ENCODE data around the gene EBF3.
A peak's percentile ranks its signal among the peaks of the same experiment; 100 is the strongest.

Gene EBF3

DNA sequence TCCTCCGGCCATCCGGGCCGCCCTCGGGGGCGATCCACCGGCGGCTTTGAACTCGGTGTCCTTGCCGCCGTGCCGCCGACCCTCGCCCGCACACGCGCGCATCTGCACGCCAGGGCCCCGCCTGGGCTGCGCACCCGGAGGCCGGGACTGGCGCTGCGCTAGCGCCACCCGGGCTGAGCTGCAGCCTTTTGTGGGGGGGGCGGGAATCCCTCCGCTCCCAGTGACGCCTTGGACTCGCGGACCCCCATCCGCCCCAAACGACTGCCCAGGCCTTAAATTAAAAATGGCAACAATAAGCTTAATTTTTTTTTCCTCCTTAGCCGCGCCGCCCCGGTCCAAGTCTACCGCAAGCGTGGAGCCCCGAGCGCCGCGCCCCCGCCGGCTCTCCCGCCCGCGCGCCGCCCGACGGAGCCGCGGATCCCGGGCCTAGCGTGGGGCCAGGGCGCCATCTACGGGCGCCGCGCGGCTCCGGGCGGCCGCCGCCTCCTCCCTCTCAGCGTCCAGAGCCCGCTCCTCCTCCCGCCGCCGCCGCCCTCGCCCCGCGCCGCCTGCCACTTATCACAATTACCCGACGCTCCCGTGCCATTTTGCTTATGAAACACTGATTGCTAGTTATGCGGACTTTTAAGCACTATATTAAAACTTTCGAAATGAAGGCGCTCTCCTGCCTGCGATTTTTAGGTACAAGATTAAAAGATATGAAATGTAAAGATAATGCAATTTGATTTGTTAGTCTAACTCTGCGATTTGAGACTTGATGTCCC is 7.5 kb upstream of the EBF3 start:
- peak; percentile 64 to 65 for ATAC-seq

DNA sequence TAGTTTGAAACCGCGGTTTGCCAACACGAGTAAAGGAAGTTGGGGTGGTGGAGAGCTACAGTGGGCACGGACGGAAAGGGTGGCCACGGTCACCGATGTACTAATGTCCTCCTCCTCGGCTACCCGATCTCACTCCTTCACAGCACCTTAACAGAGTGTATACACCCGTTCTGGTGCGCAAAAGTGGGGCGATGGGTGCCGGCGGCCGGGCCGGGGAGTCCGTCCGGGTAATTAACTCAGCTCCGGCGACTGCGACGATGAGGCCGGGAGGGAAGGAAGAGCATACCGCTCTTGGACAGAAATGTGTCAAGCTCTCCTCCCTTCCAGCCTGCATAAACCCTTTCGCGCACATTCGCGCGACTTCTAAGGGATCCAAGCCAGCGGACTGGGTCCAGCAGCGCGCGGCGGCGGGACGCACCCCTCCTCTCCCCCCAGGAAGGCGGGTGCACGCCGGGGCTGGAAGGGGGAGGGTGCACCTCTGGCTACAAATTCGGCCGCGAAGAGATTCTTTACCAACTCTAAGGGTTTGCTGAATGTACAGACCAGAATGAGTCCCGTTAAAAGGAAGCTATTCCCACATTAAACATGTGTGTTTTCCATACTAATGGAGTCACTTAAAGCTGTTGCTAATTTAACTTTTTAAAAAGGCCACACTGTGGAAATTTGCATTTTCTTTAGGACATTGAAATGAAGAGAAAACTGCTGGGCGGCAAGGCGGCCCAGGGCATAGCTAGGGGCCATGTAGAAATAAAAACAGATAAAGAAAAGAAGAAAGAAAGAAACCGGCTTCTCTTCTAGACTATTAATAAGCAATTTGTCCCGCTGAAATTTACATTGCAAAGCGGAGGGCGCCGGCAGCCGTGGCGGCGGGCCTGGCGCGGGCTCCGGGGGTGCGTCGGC is 6.6 kb upstream of the EBF3 start:
- no peak for ATAC-seq

DNA sequence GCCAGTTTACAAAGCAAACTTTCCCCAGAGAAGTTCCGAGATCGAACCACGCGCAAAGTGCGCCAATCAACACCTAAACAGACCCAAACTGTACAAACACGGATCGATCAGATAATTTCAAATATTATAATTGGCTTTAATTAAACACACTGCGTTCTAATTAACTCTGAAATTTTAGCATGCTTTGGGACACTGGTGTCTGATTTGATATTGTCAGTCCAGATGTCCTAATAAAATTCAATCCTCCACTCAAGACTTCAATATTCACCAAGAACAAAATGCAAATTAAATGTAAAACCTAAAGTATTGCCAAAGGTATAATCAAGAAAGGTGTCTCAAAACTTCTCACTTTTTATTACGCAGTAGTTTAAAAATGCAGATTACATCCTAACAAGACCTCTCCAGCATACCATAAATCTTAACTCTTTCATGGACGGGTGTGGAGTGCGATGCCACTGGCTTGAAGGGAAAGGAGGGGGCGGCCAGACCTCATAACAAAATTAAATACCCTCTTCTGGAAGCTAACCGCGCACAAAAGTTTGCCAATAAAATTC is 5.9 kb upstream of the EBF3 start:
- no peak for ATAC-seq

DNA sequence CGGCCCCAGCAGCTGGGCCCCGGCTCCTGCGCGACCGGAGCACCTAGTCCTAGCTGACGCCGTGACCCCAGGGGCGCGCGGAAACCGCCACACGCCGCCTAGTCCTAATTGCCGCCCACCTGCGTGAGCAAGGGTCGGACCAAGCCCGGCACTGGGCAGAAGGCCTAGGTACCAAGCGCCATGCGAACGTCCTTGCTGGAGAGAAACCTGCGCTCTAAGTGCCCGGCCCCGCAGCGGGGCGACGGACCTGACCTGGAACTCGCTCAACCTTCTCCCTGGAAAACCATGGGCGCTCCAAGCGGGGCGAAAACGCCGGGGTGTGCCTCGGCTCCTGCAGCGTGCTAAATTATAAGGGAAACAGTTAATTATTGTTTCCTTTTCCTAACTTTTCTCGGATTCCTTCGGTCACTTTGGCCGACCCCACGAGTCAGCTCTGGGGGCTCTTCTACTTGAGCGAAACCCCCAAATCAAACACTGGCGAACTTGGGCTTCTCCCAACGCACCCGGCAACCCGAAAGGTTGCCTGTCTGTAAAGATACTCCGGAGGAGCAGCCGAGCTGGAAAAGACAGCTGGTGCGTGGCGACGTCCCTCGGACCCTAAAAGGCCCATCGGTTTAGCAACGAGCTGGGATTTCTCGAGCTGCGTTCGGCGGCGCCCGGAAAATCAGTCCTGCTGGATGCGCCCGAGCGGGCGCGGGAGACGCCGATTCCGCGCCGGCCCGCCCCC is 5.3 kb upstream of the EBF3 start:
- no peak for ATAC-seq

DNA sequence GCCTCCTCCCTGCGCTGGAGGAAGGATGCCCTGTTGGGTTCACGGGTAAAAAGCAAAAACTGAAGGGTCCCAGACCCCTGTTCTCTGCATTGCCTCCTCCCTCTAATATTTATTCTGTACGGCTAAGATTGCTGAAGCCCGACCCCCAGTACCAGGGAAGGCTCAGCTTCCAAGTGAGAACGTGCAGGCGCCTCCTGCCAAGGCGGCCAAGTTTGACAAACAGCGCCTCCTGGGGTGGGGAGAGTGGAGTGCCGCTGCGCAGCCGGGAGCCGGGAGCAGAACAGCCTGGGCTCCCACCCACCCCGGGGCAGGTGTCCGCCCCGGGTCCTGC is 4.7 kb upstream of the EBF3 start:
- no peak for ATAC-seq

DNA sequence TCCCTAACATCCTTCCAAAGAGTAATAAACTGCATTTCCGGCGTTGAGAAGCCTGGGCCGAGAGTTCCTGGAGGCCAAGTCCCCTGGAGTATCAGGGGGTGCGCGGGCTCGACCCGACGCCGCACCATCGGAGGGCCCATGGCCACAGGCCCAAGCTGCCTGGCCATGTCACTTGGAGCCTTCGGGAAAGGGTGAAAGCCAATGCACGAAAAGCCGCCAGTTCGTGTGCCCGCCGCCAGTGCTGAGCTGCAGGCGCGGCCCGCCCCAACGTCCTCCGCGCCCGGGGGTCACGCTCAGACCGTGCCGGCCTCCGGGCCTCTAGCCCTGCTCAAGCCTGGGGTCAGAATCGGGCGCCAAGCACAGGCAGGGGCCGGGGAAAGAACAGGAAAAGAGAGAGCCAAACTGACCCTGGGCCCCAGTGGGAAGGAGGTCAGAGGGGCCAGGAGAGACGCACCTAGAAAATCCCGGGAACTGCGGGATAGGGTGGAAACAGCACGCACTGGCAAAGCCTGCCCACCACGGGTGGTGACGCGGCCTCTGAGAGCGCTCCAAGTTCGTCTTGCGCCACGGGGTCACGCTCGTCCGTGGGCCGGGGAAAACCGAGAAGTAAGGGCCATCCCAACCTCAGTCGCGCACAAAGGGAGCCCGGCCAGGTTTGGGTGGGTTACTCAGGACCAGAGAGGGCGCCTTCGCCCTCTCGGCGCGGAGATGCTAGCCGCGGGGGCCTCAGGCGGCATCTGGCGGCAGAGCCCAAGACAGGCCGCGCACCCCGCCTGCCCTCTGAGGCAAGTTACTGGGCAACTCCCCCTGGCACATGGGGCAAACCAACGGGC is 4.2 kb upstream of the EBF3 start:
- ATAC-seq = no peak

DNA sequence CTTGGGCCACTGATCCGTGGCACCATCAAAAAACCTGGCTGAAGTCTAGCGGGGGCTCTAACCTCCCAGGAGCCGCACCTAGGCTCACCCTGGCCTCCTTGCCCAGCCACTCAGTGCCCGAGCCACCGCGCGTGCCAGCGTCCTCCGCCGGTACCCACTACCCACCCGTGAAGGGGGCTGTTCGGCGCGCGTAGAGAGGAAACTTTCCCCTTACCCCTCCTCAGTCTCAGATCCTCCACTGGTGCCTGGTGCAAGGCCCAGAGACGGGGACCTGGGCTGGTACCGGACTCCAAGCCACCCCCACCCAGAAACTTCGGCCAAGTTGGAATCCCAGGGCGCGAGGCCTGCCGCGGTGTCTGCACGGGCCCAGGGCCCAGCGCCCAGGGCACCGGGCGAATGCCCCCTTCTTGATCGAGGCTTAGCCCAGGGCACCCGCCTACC is 3.5 kb upstream of the EBF3 start:
- no peak for ATAC-seq

DNA sequence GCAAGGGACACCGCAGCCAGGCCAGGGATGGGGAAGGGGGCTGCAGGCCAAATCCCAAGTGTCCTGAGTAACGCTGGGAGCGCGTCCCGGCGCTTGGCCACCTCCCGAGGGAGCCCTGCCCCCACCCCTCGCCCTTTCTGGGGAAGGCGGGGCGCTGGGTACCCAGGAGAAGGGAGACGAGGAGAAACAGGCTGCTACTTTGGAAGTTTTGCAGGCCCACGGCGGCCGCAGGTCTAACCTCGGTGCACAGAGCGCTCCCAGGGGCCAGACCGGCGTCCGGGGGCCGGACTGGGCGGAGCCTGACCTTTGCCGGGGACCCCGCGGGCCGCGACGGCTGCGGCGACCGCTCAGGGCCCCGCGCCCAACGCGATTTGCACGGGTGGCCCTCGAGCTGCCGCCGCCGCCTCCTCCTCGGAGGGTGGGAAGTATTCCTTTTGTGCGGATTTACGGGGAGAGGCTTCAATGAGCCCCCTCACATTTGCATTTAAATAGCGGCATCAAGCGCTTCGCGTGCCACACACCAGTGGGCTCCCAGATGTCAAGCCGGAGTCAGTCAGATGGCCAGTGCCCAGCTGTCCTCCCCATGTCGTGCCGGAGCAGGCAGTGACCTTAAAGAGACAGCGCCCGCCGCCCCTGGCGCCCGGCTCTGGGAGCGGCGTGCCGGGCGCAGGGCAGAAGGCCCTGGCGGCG is 3.0 kb upstream of the EBF3 start:
- no peak for ATAC-seq

DNA sequence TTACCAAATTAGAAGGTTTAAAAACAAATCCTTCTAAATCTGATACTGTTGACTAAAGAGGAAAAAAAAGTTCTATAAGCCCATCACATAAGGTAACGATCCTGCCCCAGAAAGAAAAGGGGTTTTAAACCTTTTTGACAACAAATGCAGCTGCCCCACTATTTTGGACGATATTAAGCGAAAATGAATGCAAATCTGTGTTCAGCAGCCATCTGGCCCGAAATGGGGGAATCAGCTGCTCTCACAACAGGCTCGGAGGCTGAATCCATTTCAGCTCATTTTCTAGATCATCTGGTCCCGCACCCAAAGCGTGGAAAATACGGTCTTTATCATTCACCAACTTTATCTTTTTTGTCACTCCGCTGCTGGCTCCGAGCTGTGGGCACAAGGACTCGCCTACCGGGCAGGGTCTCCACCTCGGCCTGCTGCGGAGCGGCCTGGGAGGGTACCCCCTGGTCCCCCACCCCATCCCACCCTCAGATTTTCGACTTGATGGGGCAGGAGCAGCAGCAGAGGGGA is 2.4 kb upstream of the EBF3 start:
- no peak for ATAC-seq

DNA sequence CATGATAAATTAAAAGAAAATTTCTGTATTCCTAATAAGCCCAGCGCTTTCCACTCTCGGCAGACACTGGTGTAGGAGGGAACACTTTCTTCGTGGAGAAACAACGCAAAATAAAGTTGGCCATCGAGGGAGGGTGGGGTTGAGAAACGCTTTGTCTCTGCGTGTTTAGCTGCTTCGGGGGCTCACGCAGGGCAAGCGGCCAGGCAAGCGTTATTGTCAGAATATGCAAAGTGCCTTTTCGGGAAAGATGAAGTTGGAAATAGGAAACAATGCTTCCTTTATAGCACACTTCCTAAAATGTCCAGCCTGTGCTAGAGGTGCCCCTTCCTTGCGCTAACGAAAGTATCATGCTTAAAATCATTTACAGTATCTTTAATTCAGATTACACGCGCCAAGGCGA is 1.9 kb upstream of the EBF3 start:
- ATAC-seq = no peak

DNA sequence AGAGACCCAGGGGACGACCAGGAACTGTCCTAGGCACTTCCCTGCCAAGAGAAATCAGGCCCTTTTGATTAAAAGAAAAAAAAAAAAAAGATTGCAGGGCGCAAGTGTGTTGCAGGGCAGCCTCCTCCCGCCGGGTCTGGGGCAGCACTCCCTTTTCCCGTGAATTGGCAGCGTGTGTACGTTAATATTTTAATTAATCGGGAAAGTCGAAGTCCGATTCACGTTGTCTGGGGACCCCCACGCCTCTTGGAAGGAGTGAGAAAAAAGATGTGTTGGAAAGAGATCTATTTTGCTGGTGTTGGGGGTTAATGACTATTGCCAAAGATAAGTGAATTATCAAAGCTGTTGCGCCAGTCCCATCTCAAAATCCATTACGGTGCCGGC is 1.3 kb upstream of the EBF3 start:
- no peak for ATAC-seq

DNA sequence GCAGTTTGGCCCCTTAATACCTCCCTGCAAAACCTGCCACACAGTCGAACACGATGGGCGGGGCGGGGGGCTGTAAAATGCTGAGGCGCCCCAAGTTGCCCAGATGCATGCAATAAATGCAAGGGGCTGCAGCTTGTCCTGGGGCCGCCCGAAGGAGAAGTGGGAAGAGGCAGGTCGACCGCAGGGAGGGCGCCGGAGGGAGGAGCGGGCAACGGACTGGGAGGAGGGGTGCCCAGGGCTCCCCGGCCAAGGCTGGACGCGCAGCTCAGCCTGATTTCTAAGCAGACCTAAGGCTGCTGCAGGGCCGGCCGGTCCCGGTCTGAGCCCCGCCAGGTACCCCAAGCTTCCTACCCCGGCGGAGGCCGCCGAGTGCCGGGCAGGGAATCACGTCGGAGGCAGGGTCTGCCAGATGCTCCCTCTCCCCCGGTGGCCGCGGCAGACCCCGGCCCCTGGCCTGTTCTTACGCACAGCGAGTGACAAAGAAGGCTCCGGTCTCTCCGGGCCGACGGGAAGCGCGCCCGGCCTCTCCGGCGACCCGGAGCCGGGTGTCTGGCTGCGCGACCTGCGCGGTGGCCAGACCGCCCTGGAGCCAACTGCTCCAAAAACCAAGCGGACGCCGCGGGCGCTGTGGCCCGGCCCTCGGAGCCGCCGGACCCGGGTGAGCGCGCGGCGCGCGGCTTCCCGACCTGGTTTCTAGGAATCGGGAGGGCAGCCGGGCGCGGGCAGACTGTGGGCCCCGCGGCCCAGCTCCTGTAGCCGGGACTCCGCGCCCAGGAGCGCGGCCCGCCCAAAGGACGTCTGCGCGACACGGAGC is 744 bp upstream of the EBF3 start:
- ATAC-seq = no peak

DNA sequence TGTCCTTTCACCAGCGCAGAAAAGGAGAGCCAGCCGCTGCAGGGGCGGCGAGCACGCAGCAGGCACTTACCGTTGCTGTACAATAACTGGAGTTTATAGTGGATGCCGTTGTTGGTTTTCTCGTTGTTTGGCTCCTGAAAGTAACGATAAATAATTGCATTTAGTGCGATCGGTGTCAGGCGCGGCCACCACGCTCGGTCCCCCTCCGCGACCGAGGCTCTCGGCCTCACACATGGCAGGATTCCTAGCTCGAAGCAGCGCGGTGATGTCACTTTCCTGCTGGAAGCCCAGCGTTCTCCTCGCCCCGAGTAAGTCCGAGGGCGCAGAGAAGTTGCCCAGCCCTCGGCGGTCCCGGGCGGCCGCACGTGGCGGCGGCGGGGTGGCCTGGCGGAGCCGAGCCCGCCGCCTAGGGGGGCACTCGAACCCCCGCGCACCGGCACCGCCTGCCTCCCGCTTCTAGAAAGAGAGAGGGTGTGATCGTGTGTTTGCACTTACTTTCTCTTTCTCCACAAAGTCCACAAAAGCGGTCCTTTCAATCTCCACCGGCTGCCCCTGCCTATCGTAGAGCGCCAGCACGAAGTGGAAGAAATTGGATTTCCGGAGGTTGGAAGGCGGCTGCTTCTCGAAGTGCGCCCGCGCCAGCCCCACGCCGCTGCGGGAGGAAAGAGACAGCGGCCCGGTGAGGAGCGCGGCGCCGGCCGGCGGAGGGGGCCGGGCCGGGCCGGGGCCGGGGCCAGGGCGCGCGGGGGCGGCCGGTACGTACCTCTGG is 1.0 kb downstream of the EBF3 start:
- ATAC-seq = peak in 1 of 2 donors; percentile 15

DNA sequence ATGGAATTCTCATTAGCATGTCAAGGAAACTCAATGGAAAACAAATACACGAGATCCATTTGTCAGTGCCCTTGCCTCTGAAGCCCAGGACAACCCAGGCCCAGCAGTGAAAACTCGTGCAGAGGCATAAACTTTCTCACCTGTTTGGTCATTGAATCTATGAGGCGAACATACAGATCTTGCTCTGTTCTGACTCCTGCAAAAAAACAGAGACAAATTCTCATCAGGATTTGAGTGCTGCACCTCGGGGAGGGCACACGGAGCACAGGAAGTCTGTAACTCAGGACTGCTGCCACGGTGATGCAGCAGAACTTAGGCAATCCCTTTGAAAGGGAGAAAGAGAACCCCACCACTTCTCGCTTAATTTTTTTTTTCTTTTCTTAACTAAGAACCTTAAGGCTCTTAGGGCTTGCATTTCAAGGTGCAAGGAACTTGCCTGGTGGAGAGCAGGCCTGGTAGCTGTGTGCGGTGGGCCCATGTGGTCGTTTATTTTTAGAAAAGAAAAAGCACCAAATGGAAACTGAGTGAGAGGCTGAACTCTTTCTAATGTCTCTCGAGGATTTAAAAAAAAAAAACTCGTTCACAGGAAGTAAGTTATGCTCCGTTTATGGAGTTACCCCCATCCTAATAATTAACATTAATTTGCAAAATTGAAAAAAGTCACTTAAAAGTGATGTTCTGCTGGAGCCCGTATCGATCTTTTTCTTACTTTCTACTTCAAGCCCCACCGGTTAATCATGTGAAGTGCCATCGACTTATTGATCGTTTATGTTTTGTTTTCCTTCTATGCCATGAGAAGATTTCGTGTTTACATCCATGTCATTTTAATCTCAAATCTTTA is 1.8 kb downstream of the EBF3 start:
- no peak for ATAC-seq

DNA sequence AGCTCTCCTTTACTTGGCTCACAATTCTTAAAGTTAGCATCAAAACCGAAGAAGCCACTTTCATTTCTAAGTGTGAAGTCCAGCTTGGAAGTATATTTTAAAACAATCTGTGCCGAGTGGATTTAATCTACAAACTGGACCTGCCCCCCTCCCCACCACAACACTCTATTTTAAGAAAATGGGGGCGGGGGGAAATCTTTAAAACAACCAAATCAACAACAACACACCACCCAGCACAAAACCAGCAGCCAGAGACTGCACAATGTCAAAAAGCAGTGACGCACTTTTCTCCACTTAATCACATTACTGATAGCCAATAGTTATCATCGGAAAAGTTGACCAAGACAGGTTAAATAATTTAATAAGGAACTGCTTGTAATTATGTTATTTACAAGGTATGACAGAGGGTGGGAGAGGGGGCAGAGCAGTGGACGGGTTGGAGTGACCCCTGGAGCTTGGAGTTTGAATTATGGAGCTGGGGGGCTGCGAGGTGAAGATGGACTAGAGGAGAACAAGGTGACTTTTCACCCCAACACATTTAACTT is 2.8 kb downstream of the EBF3 start:
- no peak for ATAC-seq

DNA sequence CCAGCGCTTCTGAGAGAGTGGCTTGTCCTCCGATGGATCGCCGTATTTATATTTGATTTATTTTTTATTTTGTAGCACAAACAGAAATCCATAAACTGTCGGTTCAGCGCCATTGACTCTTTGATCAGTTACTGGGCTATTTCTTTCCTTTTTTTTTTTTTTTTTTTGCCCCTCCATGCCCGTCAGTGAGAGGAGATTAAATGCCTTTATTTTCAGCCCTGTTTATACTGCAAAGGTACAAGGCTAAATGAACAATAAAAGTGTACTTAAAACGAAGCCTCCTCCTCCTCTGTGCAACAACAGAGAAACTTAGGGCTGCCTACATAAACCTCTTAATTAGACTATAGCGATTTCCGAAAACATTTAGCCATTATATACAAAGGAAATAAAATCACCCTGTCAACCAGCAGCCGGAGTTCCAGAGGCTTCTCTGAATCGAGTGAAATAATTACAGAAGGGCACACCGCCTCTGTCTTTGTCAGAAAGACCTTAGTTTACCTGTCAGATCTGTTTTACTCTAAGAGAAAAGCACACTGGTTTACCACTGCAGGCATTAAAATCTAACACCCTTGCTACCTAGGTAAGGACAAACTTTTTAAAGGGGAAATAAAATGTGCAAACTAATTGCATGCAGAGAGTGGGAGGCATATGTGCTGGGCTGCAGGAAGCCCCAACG is 3.5 kb downstream of the EBF3 start:
- no peak for ATAC-seq

DNA sequence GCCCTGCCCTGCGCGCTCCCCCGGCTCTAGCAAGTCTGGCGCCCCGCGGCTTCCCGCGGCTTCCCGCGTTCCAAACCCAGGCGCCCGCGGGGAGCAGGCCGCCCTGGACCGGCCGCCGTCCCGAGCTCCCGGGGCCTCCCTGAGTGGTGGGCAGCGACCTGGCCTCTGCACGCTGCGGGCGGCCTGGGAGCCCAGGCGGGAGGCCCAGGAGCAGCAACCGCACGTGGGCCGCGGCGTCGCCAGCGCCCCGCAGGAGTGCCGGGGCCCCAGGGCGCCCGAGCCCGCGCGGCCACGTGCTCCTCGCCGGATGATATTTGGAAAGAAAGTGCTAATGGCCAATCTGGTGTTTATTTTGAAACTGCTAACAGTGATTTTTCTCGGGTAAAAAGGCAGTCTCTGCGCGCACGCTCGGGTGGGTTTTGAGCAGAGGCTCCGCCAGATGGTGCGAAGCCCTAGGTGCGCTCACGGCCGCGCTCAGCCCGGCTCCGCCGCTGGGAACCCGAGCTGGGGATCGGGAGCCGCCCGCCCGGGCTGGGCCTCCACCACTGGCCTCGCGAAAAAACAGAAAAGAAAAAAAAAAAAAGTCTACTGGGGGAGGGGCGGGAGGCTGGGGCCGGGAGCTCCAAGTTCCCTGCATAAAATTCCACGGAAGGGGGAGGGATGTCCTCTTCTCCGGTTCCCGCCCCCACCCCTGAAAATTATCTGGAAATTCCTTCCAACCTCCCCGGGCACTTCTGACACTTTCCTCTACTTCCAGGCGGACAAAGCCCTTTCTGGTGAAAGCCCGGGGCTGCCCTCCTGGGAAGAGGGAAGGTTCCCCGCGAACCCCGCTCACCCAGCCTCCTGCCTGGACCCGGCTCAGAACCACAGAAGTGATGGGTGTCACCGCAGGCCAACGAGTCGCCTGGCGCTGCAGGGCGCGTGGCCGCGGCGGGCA is 4.3 kb downstream of the EBF3 start:
- no peak for ATAC-seq
